CD4-positive, alpha-beta memory T cell (primary cell): ENCODE results near the gene CHAF1A. TPM values are rescaled to one million over a fixed set of nuclear protein-coding genes. Genes with fewer than 3 reads are reported as not detected.

Experiments
- microRNA-seq: library from miRNA; unstranded; fragments of <30 nt; microRNA quantifications from one replicate; pipeline ENCODE4 v1.2.0, GENCODE V29; 2021; ENCODE audit warnings: borderline replicate concordance, borderline number of aligned reads, borderline microRNAs expressed, mixed read lengths
- polyA plus RNA-seq, 2 donors: library from polyadenylated mRNA; unstranded; fragments of 300-500 nt; fragmentation: Illumina TruSeq; gene quantifications; one replicate each; pipeline ENCODE4 v1.2.3, GENCODE V29; 2021
- total RNA-seq, 2 experiments: library from RNA; stranded (reverse); gene quantifications; one replicate each; pipeline ENCODE4 v1.2.3, GENCODE V29; 2021

CHAF1A gene
- total and polyA plus RNA-seq, 4 experiments from 2014 or later = 2.8 to 18.1 (median 9.2) TPM

Small RNAs within 50 kb of the gene (microRNA-seq; reads per million reads assigned to microRNA genes)
- not detected for gene MIR4746

Other genes with a start within 250 kb of the CHAF1A start
- not detected for gene CREB3L3, start 249.0 kb upstream of the CHAF1A start, total RNA-seq
- not detected for gene CREB3L3, start 249.0 kb upstream of the CHAF1A start, polyA plus RNA-seq
- 10 to 100 TPM; 26.8 to 27.0 TPM for gene SIRT6, start 220.1 kb upstream of the CHAF1A start, total RNA-seq
- 1 to 10 TPM in 1 of 2 donors, under 1 TPM in 1; 0.19 to 5.0 TPM for gene SIRT6, start 220.1 kb upstream of the CHAF1A start, polyA plus RNA-seq
- 1 to 10 TPM; 1.9 to 2.9 TPM for gene ANKRD24, start 220.0 kb upstream of the CHAF1A start, total RNA-seq
- under 1 TPM in 1 of 2 donors, not detected in 1; 0.20 TPM for gene ANKRD24, start 220.0 kb upstream of the CHAF1A start, polyA plus RNA-seq
- gene EBI3, start 173.1 kb upstream of the CHAF1A start, total RNA-seq = not detected
- gene EBI3, start 173.1 kb upstream of the CHAF1A start, polyA plus RNA-seq = under 1 TPM in 1 of 2 donors, not detected in 1; 0.26 TPM
- 10 to 100 TPM; 28.1 to 29.4 TPM for gene YJU2, start 155.6 kb upstream of the CHAF1A start, total RNA-seq
- gene YJU2, start 155.6 kb upstream of the CHAF1A start, polyA plus RNA-seq = 10 to 100 TPM; 13.0 to 36.1 TPM
- under 1 TPM in 1 of 2 experiments, not detected in 1; 0.58 TPM for gene SHD, start 123.4 kb upstream of the CHAF1A start, total RNA-seq
- gene SHD, start 123.4 kb upstream of the CHAF1A start, polyA plus RNA-seq = not detected
- gene TMIGD2, start 100.3 kb upstream of the CHAF1A start, total RNA-seq = 1 to 10 TPM; 6.9 to 9.3 TPM
- gene TMIGD2, start 100.3 kb upstream of the CHAF1A start, polyA plus RNA-seq = 10 to 100 TPM; 22.9 to 23.7 TPM
- gene FSD1, start 98.0 kb upstream of the CHAF1A start, total RNA-seq = 1 to 10 TPM in 1 of 2 experiments, under 1 TPM in 1; 0.73 to 1.4 TPM
- 1 to 10 TPM in 1 of 2 donors, under 1 TPM in 1; 0.61 to 2.4 TPM for gene FSD1, start 98.0 kb upstream of the CHAF1A start, polyA plus RNA-seq
- gene STAP2, start 63.8 kb upstream of the CHAF1A start, total RNA-seq = 1 to 10 TPM in 1 of 2 experiments, under 1 TPM in 1; 0.86 to 2.4 TPM
- 1 to 10 TPM; 2.1 to 2.6 TPM for gene STAP2, start 63.8 kb upstream of the CHAF1A start, polyA plus RNA-seq
- 10 to 100 TPM; 24.7 to 27.0 TPM for gene MPND, start 59.1 kb upstream of the CHAF1A start, total RNA-seq
- 1 to 10 TPM; 3.5 to 9.2 TPM for gene MPND, start 59.1 kb upstream of the CHAF1A start, polyA plus RNA-seq
- 10 to 100 TPM; 40.1 to 45.6 TPM for gene SH3GL1, start 2.1 kb upstream of the CHAF1A start, total RNA-seq
- 10 to 100 TPM; 19.7 to 28.2 TPM for gene SH3GL1, start 2.1 kb upstream of the CHAF1A start, polyA plus RNA-seq
- gene UBXN6, start 55.2 kb downstream of the CHAF1A start, total RNA-seq = 10 to 100 TPM; 61.3 to 63.5 TPM
- 1 to 10 TPM; 4.1 to 6.2 TPM for gene UBXN6, start 55.2 kb downstream of the CHAF1A start, polyA plus RNA-seq
- 10 to 100 TPM; 36.5 to 39.7 TPM for gene HDGFL2, start 69.7 kb downstream of the CHAF1A start, total RNA-seq
- 10 to 100 TPM in 1 of 2 donors, 1 to 10 TPM in 1; 3.5 to 26.1 TPM for gene HDGFL2, start 69.7 kb downstream of the CHAF1A start, polyA plus RNA-seq
- under 1 TPM; 0.17 to 0.22 TPM for gene PLIN4, start 115.8 kb downstream of the CHAF1A start, total RNA-seq
- gene PLIN4, start 115.8 kb downstream of the CHAF1A start, polyA plus RNA-seq = under 1 TPM in 1 of 2 donors, not detected in 1; 0.14 TPM
- 1 to 10 TPM; 1.4 to 2.2 TPM for gene PLIN5, start 132.6 kb downstream of the CHAF1A start, total RNA-seq
- under 1 TPM in 1 of 2 donors, not detected in 1; 0.28 TPM for gene PLIN5, start 132.6 kb downstream of the CHAF1A start, polyA plus RNA-seq
- gene LRG1, start 137.4 kb downstream of the CHAF1A start, total RNA-seq = not detected
- under 1 TPM; 0.09 to 0.17 TPM for gene LRG1, start 137.4 kb downstream of the CHAF1A start, polyA plus RNA-seq
- 1 to 10 TPM; 2.4 to 2.7 TPM for gene SEMA6B, start 157.0 kb downstream of the CHAF1A start, total RNA-seq
- not detected for gene SEMA6B, start 157.0 kb downstream of the CHAF1A start, polyA plus RNA-seq
- 10 to 100 TPM; 16.2 to 17.2 TPM for gene TNFAIP8L1, start 236.9 kb downstream of the CHAF1A start, total RNA-seq
- gene TNFAIP8L1, start 236.9 kb downstream of the CHAF1A start, polyA plus RNA-seq = 10 to 100 TPM in 1 of 2 donors, 1 to 10 TPM in 1; 3.7 to 11.1 TPM